ENCODE results near the gene PHC2. TPM values are rescaled to one million over a fixed set of nuclear protein-coding genes. Genes with fewer than 3 reads are reported as not detected.

The PHC2 gene
- total and polyA plus RNA-seq, 9 of the 15 experiments (the other 6 are each of a cell fraction or from before 2014, with no cell fraction given) = 3.1 to 67.6 (median 34.6) TPM

DNA sequence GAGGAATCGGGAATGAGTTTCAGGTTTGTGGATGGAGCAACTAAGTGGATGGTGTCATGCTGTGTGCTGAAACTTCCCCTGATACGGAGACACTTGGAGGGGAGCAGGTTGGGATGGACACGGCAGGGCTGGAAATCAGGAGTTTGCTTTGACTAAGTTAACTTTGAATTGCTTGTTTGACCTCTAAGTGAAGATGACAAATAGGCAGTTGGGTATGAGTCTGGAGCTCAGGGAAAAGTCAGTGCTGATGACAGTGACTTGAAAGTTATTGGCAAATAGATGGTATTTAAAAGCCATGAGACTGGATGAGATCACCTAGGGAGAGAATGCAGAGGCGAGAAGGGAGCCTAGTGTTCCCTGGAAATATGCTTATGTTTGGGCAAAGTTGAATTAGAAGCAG lies 28.8 kb upstream of the PHC2 start:
- Histone ChIP-seq H3K9me3 (replicated peaks; ENCODE audit: control insufficient read depth, insufficient read depth, low read depth, low read length) (no peaks in the 10 kb centered on the region), H3K9me1 (ENCODE audit: control insufficient read depth, insufficient read depth, low read length) (no peaks in the 10 kb centered on the region), H3K4me2 (ENCODE audit: insufficient read depth, low read length) (no peak overlapping the region), H3K79me2 (ENCODE audit: control insufficient read depth, insufficient read depth, low read length) (no peaks in the 10 kb centered on the region), H3K9ac (ENCODE audit: insufficient read depth in 1 of 2, low read depth in 2 of 2, low read length in 2 of 2) (no peak overlapping the region), H3K4me1 (replicated peaks in 1 of 2; ENCODE audit: control insufficient read depth in 2 of 2, insufficient read depth in 2 of 2, low read length in 2 of 2) (peaks cover 0 to 4% of the 10 kb centered on the region in 2 experiments; a peak in 1 of 5 replicates), H3K27ac (ENCODE audit: extremely low read depth, low read depth, low read length) (no peak overlapping the region), H3K36me3 (ENCODE audit: control insufficient read depth, insufficient read depth, low read length) (no peaks in the 10 kb centered on the region), H3K4me3 (no peak overlapping the region), H2AFZ (ENCODE audit: low read depth, low read length) (no peak overlapping the region), H4K20me1 (replicated peaks; ENCODE audit: control insufficient read depth, insufficient read depth, low read length) (no peaks in the 10 kb centered on the region; the same call in 1 of the 2 replicates), H3K27me3 (ENCODE audit: control insufficient read depth in 2 of 2, insufficient read depth in 2 of 2, low read length in 2 of 2) (peaks cover 8 to 29% of the 10 kb centered on the region in 2 experiments; a peak in 3 of 5 replicates)
- no TSS peak for BruUV-seq (replicated peaks)
- in situ Hi-C loops (cut with MboI) (loop anchor here (10.0 kb wide), 1 partner anchor 165 kb away; no protein-coding TSS in a partner anchor), intact Hi-C loops (cut with micrococcal nuclease) (loop anchor here (5.0 kb wide), 1 partner anchor 87 kb away; no protein-coding TSS in a partner anchor)
- TF ChIP-seq ZNF668 (CRISPR knock-in tag; IDR thresholded peaks at IDR 0.05) = no peak
- TF ChIP-seq MYC (IDR thresholded peaks at IDR 0.05; ENCODE audit: low read depth, low read length) = no peak
- no peak for TF ChIP-seq MYC (CRISPR knock-in tag; IDR thresholded peaks at IDR 0.05; ENCODE audit: borderline replicate concordance, low read depth)
- no peak for TF ChIP-seq SIRT6 (IDR thresholded peaks at IDR 0.05; ENCODE audit: low read depth, low read length)
- TF ChIP-seq, protein P1, sequence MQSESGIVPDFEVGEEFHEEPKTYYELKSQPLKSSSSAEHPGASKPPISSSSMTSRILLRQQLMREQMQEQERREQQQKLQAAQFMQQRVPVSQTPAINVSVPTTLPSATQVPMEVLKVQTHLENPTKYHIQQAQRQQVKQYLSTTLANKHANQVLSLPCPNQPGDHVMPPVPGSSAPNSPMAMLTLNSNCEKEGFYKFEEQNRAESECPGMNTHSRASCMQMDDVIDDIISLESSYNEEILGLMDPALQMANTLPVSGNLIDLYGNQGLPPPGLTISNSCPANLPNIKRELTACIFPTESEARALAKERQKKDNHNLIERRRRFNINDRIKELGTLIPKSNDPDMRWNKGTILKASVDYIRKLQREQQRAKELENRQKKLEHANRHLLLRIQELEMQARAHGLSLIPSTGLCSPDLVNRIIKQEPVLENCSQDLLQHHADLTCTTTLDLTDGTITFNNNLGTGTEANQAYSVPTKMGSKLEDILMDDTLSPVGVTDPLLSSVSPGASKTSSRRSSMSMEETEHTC (IDR thresholded peaks at IDR 0.05) = no peak
- no peak for TF ChIP-seq ELK1 (CRISPR knock-in tag; IDR thresholded peaks at IDR 0.05)
- no peak for TF ChIP-seq CEBPB (tag; IDR thresholded peaks at IDR 0.05)
- TF ChIP-seq ZNF695 (CRISPR knock-in tag; IDR thresholded peaks at IDR 0.05) = no peak
- WGBS (ENCODE audit: insufficient coverage, low coverage, missing lambda C conversion rate) = 6% methylated on average over 4 of the region's 4 CpGs
- FAIRE-seq (no peak), ATAC-seq (no peak), DNase-seq (ENCODE audit: extremely low read depth in 1 of 4, low spot score in 3 of 4) (no peak)
- ChIA-PET POLR2A (interaction anchor here (0.8 to 1.0 kb wide), 2 partner anchors 11 to 14 kb away, joined by 3 to 5 read pairs; no protein-coding TSS in a partner anchor), CTCF (ENCODE audit: low intra/inter-chr PET ratio) (no interaction called here)

Measured in K562 (cell line).